ENCODE data around the gene CYP2W1.

CYP2W1 gene

DNA sequence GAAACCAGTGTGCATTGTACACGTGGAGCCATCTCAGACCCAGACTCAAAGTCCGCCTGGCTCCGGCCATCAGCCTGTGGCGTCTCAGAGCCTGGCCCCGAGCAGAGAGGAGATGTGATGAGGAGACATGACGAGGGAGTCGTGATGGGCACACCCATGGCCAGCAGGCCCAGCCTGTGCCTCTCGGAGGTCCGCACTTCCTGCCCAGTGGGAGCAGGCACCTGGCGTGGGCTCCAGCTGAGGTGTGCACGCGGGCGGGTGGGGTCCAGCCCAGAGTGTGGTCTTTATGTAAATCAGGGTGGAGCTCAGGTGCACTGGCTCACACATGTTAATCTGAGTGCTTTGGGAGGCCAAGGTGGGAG, 35.3 kb downstream of the CYP2W1 start:
- no peak for DNase-seq

DNA sequence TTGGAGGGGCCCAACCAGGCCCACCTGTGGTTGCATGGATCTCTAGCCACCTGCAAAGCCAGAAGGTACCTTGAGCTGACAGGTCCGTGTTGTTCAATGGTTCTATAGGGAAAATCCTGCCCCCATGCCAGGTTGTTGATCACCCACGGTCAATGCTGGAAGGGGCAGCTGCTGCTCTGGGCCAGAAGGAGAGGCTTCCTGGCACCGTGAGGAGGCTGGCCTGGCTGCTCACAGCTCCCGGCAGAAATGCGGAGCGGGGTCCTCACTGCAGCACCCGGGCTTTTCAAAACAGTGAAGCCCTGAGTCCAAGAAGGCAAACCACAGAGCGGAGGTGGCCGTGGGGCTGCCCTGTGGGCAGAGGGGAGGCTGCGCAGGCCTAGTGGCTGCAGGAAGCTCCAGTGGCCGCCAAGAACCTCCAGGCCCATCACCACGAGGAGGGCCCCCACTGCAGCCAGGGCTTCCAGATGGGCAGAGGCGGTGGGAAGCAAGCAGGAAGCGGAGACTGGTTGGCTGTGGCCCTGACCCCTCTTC, 36.3 kb downstream of the CYP2W1 start:
- no peak for DNase-seq

DNA sequence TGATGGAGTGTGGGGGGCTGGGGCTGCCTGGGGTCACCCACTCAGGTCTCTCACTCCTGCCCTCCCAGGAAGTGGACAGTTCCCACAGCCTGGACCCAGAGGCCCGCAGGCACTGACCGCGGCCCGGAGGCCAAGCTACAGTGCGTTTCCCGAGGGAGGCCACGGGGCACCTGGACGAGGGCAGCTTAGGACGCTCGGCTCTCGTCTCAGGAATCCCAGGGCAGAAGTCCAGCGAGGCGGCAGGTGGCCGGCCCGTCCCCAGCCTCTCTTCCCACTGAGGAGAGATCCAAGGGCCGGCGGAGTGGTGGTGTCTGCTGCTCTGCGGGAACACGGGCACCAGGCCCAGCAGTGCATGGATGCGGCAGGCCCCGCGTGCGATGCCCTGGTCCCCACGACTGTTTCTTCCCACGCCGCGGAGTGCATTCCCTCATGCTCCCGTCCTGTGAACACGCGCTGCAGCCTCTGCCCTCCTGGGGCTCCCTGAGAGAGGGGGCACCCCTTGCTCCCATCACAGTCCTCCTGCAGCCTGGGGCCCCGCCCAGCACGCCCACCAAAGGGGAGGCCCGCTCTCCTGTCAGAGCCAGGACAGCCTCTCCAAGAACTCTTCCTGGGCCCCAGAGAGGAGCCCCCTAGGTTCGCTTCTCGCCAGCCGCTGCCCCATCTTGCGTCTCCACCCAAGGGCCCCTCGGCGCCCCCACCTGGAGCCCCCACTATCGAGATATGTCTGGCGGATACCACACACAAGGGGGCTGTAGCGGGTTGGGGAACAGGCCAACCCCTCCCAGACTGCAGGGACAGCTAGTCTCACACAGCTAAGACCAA, 37.0 kb downstream of the CYP2W1 start:
- DNase-seq, result no peak

DNA sequence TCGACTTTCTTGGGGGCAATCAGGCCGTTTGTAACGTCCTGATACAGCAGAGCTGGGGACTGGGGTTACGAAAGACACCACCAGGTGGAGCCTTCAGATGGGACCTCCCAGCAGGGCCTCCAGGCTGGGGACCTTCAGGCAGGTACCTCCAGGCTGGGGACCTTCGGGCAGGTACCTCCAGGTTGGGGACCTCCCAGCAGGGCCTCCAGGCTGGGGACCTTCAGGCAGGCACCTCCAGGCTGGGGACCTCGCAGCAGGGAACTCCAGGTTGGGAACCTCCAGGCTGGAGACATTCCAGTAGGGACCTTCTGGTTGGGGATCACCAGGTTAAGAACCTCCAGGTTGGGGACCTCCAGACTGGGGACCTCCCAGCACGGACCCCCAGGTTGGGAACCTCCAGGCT, 37.9 kb downstream of the CYP2W1 start:
- no peak for DNase-seq

DNA sequence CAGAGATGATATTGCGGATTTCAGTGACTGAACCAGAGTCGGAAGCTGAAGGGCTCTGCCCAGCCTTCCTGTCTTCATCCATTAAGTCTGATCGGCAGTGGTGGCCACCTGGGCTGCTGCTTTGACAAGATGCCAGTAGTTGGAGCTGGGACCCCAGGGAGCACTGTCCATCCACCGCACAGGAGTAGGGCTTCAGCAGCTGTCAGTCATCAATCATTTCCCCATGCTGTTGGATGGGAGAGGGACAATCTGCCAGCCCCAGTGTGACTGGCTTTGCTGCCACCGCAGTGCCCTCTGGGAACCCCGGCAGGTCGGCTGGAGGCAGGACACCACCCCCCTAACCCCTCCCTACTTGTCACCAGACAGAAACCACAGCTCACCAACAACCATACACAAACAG, 38.4 kb downstream of the CYP2W1 start:
- DNase-seq, result no peak

DNA sequence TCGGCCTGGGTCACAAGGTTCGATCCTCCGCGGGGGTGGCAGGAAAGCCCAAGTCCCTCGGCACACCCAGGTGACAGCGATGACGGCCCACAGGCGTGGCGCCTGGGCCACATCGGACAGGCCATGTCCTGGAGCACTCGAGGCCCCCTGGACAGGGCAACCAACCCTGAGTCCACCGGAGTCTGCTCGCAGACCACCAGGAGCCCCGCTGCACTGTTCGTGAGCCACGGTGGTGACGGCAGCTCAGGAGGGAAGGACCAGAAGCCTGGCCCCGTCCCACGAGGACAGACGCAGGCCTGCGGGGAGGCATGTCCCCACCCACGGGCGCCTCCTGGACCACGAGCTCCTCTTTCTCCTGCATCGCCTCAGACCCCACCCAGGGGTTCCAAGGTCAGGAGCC, 39.0 kb downstream of the CYP2W1 start:
- no peak for DNase-seq

DNA sequence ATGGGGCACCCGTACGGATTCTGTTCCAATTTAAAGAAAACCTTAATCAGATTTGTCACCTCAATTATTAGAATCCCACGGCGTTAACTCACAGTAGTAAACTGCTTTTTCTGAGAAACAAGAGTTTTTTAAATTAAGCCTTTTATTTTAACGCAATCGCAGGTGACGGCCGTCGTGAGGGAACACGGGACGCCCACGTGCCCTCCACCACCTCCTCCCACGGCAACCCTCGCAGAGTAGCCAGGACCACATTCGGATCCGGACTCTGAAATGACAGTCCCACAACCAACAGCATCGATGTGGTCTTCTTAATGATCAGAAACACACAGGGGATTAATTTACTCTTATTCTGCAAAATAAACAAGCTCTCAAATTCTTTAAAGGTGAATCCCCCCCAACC, 39.4 kb downstream of the CYP2W1 start:
- no peak for DNase-seq

DNA sequence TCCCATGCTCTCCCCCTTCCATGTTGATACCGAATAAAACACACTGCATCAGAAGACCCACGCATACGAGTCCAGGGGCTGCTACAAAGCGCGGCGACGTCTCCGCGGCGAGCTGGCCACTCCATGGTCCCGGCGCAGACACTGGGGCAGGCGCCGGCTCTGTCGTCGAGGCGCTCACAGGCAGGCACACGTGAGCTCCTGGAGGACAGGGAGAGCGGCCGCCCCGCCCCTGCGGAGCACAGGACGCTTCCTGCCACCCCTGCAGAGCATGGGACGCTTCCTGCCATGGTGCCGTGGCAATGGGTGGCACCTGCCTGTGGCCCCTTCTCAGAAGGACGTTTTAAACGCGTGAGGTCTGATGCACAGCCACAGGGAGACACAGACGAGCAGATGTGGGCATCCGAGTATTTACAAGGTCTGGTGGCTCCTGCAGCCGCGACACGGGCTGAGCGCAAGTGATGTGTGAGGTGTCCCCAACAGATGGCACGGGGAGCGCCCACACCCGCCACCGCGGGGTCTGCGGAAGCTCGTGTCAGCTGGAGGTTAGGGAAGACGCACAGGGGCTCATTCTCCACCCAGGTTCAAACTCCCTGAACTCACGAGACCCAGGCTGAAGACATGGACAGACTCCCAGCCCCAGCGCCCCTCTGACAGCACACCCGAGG, 40.0 kb downstream of the CYP2W1 start:
- DNase-seq, result no peak

DNA sequence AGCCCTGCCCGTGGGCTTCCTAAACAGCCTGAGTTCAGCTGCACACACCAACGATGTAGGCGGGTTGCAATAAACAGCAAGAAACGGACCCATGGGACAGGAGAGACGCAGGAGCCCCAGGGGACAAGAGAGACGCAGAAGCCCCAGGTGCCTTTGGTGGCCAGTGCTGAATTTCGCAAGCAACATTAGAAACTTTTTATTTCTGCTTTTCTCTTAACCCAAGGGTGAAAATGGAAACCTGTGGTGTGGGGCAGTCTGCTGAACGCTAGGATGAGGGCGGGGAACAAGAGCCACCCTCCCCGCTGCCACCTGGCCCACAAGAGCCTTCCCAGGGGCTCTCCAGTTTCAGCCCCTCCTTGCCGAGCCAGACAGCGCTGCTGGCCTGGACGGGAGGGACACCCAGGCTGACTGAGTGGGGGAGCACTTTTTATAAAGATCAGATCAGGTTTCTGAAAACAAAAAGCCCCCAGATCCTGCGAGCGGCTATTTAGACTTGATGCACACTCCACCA, 41.4 kb downstream of the CYP2W1 start:
- peak; percentile 3 for DNase-seq

DNA sequence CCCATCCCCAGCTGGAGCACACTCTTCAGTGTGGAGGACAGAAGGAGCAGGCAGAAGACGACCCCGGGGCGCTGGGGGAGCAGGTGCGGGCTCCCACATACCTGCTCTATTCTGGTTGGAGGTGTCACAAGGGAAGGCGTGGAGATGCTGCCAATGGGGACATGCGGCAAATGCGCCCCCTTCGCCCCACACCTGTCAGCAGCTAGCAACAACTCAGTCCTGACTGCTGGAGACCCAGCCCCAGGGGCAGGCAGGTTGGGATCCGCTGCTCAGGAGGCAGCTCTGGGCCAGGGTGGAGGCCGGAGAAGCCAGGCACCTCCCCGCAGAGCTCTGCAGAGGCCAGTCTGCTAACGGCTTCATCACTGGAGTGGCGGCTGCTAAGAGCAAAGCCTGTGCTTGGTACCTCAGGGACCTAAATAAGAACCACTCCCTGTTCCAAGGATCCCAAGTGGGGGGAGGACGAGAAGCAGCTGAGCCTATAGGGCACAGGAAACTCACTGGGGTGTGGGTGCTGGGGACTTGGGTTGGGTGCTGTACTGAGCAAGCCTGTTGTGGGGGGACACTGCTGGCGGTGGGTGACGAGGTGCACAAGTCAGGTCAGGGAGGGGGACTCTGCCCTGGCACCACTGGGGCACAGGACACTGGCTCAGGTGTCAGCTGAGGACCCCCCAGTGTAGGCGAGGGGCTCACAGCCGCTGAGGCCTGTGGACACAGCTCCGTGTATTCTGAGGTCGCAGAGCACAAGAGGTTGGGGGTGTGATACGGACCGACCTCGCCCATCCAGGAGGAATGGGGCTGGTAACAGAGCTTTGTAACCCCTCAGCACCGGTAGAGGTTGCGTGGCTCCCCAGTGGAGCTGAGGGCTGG, 42.1 kb downstream of the CYP2W1 start:
- no peak for DNase-seq

DNA sequence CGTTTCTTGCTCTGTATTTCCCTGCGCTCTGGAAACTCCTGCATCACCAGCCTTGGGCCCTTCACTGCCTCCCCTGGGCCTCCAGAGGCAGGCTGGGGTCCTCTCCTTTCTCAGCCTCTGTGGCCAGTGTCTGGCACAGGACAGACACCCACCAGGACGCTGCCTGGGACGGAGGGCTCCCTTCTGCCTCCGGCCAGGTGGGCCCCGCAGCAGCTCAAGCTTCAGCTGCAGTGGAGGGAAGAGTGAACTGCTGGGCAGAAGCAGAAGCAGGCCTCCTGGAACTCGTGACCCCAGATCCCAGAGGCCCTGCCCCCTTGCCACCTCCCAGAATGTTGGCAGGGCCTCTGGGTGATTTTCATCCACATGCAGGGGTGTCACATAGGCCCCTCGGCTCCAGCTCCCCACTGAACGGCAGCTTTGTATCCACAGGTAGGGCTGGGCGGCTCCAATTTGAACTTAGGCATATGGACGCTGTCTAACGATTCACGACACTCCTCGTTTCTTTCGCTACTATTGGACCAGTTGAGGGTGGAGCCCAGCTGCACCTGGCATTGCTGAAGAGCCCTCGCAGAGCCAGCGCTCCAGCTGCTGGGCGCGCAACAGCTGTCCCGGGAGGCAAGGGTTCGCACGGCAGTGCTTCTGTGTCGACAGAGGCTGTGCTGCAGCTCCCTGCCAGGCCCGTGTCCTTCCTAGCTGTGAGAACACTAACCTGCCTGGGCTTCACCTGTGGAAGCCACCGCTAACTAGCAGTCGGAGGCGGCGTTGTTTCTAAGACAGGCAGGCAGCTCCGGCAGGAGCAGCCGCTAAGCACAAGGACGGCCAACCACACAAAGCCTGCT, 43.0 kb downstream of the CYP2W1 start:
- peak; percentile 94 for DNase-seq

DNA sequence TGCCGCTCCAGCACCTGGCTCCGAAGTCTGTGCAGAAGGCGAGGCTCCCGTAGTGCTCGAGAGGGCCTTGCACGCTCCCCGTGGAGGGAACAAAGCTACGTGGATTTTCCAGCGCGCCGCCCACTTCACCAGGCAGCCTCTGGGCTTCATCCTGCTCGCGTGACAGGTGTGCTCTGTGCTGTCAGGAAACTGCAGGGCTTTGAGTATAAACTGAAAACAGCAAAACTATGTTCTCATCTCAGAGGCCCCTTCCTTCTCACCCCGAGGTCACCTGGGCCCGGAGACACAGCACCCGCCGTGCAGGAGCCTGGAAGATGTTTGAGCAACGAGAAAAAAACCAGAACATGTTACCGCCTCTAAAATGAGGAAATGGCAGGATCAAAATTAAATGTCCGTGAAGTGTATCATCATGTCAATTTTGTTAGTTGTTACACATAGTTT, 43.8 kb downstream of the CYP2W1 start:
- DNase-seq, result no peak

DNA sequence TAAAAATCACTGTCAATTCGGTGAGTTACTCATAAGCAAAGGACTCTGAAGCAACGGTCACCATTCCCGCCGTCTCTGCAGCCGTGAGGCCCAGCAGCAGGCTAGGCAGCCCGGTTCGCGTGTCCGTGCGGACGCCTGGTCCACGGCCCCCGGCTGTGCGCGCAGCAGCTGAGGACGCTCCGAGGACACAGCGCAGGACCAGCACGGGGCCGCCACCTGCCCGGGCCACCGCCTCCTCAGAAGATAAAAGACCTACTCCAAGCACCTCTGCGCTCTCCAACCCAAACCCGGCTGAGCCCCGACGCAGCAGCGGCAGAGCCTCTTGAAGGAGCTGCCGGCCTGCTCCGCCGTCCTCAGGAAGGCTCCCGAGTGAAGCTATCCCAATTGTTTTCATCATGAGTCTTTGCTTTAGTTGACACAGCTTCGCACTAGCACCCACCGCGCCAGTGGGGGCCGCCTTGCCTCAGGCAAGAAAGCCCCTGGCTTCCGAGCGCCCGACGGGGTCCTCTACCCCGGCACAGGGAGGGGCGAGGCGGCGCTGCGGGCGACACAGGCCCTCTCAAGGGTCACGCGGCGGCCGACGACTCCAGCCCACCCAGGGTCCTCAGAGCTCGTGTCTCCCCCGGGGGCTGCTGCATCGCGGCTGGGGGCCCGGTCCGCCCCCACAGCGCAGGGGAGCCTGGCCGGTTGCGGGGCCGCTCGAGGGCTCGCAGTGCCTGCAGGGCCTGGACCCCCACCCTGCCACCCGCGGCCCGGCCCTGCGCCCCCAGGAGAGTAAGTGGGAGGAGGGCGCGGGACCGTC, 44.5 kb downstream of the CYP2W1 start:
- DNase-seq, result peak; percentile 19

DNA sequence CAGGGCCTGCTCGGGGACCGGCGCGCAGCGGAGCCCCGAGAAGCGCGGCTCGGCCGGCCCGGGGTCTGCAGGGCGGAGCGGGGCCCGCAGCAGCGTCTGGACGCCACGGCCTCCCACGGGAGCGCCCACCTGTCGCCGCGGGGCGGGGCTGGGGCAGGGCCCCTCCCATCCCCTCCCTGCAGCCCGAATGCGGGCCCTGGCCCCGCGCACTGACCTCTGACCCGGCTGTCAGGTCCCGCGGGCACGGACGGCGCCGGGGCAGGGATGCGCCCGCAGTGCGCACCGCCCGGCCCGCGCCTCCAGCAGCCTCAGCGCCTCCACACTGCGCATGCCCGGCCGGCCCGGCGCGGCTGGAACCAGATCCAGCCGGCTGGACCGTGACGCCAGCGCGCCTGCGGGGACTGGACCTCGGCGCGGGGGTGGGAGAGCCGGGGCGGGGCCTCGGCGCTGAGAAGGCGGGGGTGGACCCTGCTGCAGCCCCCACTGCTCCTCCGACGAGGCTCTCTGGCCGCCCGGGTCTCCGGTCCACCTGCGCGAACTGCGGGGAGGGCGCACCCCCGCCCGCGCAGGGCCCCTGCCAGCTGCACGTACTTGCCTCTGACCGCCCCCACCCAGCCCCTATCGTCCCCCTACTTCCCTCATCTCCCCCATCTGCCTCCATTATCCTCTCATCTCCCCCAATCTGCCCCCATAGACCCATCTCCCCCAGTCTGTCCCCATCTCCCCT, 45.2 kb downstream of the CYP2W1 start:
- DNase-seq, result peak; percentile 81

DNA sequence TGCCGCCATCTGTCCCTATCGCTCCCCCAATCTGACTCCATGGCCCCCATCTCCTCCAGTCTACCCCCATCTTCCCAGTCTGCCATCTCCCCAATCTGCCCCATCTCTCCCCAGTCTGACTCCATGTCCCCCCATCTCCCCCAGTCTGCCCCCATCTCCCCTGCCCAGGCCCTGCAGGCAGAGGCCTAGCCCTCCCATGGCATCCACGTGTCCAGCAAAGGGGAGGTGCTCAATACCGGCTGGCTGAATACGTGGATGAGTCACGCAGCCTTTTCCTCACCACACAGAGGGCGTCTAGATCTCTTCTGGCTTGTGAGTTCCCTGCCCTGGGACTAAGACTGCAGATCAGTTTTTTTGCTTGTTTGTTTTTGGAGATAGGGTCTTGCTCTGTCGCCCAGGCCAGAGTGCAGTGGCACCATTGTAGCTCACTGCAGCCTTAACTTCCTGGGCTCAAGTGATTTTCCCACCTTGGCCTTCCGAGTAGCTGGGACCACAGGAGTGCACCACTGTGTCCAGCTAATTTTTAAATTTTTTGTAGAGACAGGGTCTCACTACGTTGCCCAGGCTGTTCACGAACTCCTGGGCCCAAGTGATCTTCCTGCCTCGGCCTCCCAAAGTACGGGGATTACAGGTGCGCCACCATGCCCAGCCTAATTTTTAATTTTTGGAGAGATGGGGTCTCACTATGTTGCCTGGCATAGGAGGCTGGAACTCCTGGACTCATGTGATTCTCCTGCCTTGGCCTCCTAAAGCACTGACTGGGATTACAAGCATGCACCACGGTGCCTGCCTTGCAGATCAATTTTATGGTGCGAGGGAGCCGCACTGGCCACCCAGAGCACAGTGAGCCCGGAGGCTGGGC, 46.0 kb downstream of the CYP2W1 start:
- peak; percentile 48 for DNase-seq

DNA sequence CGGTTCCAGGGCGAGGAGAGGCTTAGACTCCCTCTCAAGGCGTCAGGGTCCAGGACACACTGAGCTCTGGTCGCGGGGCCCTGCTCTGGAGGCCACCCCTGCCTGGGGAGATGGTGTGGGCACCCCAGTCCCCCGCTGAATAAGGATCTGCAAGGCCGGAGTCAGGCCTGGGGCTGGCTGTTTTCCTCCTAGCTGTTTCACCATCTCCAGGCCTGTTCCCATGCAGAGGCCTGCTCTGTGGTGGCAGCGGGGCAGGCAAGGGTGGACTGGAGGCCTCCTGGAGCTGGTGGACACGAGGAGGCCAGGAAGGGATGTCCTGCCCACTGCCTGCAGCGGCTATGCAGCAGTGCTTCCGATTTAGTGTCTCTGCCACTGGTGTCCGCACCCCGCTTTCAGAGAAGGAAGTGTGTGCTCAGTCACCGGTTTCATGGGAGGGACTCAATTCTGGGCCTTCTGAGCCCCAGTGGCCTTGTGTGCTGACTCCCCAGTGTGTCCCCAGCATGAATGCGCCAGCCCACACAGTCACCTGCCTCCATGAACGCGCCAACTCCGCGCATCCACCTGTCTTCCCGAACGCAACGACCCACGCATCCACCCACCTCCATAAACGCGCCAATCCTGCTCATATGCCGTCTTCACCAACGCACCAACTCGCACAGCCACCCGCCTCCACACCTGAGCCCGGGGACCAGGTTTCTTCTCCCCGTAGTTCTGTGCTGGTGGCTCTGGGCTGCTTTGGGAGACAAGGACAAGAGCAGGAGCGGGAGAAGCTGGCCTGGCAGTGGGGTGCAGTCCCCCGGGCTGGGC, 46.9 kb downstream of the CYP2W1 start:
- DNase-seq, result no peak

DNA sequence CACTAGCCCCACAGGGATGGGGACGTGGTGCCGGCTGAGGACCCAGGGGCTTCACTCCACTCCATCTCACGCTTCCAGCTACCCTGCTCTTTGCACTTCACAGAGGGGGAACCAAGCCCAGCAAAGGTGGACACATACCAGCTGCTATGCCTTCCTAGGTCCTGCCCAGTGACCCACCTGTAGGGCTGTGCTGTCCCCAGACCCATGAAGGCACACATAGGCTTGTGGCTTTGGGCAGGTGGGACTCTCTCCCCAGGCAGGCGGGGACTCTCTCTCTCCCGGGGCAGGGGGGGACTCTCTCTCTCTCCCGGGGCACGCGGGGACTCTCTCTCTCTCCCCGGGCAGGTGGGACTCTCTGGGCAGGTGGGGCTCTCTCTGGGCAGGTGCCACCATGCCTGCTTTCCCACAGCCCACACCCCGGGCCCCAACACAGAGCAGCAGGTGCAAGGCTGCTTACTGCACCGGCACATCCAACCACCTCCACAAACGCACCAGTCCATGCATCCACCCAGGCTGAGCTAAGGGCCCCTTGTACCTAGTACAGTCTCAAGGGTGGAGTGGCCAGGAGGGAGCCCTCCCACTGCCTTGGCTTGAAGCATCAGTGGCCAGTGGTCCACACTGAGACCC, 47.6 kb downstream of the CYP2W1 start:
- DNase-seq, result peak; percentile 18
